ENCODE data around the gene ACAD11.

ACAD11 gene

DNA sequence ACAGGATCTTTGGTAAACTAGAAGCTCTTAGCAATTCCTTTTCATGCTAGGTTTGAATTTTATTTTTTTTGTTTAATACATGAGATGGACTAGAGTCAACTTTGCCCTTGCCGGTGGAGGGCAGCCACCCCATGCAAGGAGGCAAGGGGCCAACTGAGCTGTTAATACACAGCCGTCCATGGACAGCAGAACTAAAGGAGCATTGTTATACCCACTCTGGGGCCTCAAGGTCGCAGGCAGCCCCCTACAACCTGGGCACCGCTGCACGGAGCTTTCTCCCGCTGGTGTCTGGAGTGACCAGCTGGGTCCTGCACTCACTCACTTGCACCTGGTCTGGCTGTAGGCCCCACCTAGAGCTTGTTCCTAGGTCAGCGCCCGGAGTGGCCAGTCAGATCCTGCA is 110.4 kb downstream of the ACAD11 start:
- WGBS, 2 experiments = 93 to 96% methylated on average over 8 of the region's 8 CpGs
- Histone ChIP-seq H3K4me3 (ENCODE audit: insufficient read depth, low read depth, low read length) (no peak overlapping the region), H3K36me3 (ENCODE audit: control insufficient read depth, insufficient read depth, low read length) (no peaks in the 10 kb centered on the region), H3K4me1 (ENCODE audit: control insufficient read depth, insufficient read depth, low read length) (no peaks in the 10 kb centered on the region), H3K27me3 (ENCODE audit: control insufficient read depth, insufficient read depth, low read length, poor library complexity, severe bottlenecking) (no peaks in the 10 kb centered on the region), H3K27ac (ENCODE audit: insufficient read depth, low read depth, low read length, poor library complexity, severe bottlenecking) (no peak overlapping the region), H3K9me3 (ENCODE audit: control insufficient read depth, low read length) (no peaks in the 10 kb centered on the region)

DNA sequence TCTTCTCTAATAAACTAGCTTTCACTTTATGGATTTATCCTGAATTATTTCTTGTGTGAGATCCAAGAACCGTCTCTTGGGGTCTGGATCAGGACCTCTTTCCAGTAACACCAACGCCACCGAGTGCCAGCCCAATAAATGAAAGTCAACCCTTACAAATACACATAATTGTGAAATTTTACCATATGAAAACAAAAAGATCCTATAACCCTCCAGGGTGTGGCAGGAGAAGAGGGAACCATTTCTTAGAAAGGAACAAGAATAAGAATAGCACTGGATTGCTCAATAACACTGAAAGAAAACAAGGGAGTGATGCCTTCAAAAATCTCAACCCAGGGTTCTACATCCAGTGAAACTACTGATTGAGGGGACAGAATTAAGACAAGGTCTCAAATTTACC is 114.1 kb downstream of the ACAD11 start:
- WGBS, 2 experiments = 96 to 100% methylated on average over 3 of the region's 3 CpGs
- Histone ChIP-seq H3K4me3 (ENCODE audit: insufficient read depth, low read depth, low read length) (no peak overlapping the region), H3K9me3 (ENCODE audit: control insufficient read depth, low read length) (no peaks in the 10 kb centered on the region), H3K36me3 (ENCODE audit: control insufficient read depth, insufficient read depth, low read length) (no peaks in the 10 kb centered on the region), H3K27ac (ENCODE audit: insufficient read depth, low read depth, low read length, poor library complexity, severe bottlenecking) (no peak overlapping the region), H3K27me3 (ENCODE audit: control insufficient read depth, insufficient read depth, low read length, poor library complexity, severe bottlenecking) (no peaks in the 10 kb centered on the region), H3K4me1 (ENCODE audit: control insufficient read depth, insufficient read depth, low read length) (no peaks in the 10 kb centered on the region)

GRCh38 chr3:132544130-132544529 is 115.5 kb downstream of the ACAD11 start:
- Histone ChIP-seq H3K4me3 (ENCODE audit: insufficient read depth, low read depth, low read length) (no peak overlapping the region), H3K27me3 (ENCODE audit: control insufficient read depth, insufficient read depth, low read length, poor library complexity, severe bottlenecking) (no peaks in the 10 kb centered on the region), H3K4me1 (ENCODE audit: control insufficient read depth, insufficient read depth, low read length) (no peaks in the 10 kb centered on the region), H3K36me3 (ENCODE audit: control insufficient read depth, insufficient read depth, low read length) (no peaks in the 10 kb centered on the region), H3K9me3 (ENCODE audit: control insufficient read depth, low read length) (no peaks in the 10 kb centered on the region), H3K27ac (ENCODE audit: insufficient read depth, low read depth, low read length, poor library complexity, severe bottlenecking) (no peak overlapping the region)
- 93 to 96% methylated on average over 2 of the region's 2 CpGs for WGBS, 2 experiments

DNA sequence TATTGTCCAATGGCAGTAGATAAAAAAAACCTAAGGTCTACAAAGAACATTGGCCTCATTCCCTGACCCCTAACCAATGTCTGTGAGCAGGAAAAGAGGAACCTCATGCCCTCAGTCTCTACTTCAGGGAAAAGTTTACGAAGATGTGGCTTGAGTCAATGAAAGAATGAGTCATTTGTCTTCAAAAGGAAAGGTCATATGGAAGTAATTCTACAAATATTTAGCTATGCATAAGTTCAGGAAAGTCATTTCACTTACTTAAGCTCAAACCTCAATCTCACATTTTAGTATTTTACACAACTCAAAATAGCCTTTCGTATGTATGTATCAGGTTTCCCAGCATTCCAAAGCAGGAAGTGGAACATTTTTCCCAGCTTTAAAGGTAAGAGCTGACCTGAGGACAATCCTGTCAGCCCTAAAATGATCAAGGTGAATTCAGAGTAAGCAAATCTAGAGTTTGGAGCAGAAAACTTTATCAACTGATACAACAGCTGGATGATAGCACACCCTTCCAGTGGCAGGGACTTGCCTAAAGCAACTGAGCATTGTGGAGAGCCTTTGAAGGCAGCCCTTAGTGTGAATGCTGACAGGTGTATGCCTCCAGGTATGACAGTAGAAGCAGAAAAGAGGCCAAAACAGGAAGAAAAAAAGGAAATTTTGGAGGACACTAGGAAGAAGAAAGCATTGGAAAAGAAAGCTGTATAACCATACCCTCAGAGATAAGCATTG is 116.4 kb downstream of the ACAD11 start:
- H3K27ac ChIP-seq (ENCODE audit: insufficient read depth, low read depth, low read length, poor library complexity, severe bottlenecking) = no peak overlapping the region
- no peak overlapping the region for H3K4me3 ChIP-seq (ENCODE audit: insufficient read depth, low read depth, low read length)
- no peaks in the 10 kb centered on the region for H3K4me1 ChIP-seq (ENCODE audit: control insufficient read depth, insufficient read depth, low read length)
- H3K36me3 ChIP-seq (ENCODE audit: control insufficient read depth, insufficient read depth, low read length) = peaks cover 4% of the 10 kb centered on the region
- H3K9me3 ChIP-seq (ENCODE audit: control insufficient read depth, low read length) = no peaks in the 10 kb centered on the region
- 90 to 94% methylated on average over 2 of the region's 2 CpGs for WGBS, 2 experiments
- no peaks in the 10 kb centered on the region for H3K27me3 ChIP-seq (ENCODE audit: control insufficient read depth, insufficient read depth, low read length, poor library complexity, severe bottlenecking)

DNA sequence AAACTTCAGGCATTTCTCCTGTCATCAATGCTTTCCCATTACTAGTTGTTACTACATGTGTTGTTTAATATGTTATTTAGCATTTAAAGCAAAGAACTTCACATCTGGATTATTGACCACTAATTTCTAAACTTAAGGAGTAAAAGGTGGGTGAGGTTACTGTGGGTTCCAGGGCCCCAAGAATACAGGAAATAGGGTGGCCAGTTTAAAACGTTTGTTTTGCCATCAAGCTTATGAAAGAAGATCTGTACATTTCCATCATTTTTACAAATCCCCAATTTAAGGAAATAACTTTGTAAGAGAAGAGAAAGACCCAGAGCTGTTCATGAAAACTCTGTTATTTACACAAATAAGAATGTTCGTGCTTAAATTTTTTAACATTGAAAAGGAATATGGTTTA is 117.0 kb downstream of the ACAD11 start:
- Histone ChIP-seq H3K4me3 (ENCODE audit: insufficient read depth, low read depth, low read length) (no peak overlapping the region), H3K27me3 (ENCODE audit: control insufficient read depth, insufficient read depth, low read length, poor library complexity, severe bottlenecking) (no peaks in the 10 kb centered on the region), H3K4me1 (ENCODE audit: control insufficient read depth, insufficient read depth, low read length) (no peaks in the 10 kb centered on the region), H3K27ac (ENCODE audit: insufficient read depth, low read depth, low read length, poor library complexity, severe bottlenecking) (no peak overlapping the region), H3K9me3 (ENCODE audit: control insufficient read depth, low read length) (no peaks in the 10 kb centered on the region), H3K36me3 (ENCODE audit: control insufficient read depth, insufficient read depth, low read length) (peaks cover 4% of the 10 kb centered on the region)
- WGBS, 2 experiments = 83 to 100% methylated on average over 1 to 2 of the region's 2 CpGs

DNA sequence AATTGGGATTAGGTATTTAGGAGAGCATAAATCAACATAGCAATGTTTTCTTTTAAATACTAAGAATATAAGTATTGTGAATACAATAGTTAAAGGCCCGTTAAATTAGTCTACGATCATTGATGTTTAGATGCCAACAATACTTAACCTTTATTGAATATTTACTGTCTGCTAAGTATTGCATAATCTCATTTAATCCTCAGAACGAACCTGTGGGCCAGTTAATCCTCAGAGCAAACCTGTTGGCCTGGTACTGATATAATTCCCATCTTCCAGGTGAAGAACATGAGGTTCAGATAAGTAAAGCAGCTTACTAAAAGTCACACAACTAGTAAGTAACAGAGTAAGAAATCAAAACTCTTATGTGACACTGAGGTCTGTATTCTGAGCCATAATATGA is 119.9 kb downstream of the ACAD11 start:
- H3K36me3 ChIP-seq (ENCODE audit: control insufficient read depth, insufficient read depth, low read length) = peaks cover 4% of the 10 kb centered on the region
- no peak overlapping the region for H3K27ac ChIP-seq (ENCODE audit: insufficient read depth, low read depth, low read length, poor library complexity, severe bottlenecking)
- no peaks in the 10 kb centered on the region for H3K27me3 ChIP-seq (ENCODE audit: control insufficient read depth, insufficient read depth, low read length, poor library complexity, severe bottlenecking)
- no peaks in the 10 kb centered on the region for H3K4me1 ChIP-seq (ENCODE audit: control insufficient read depth, insufficient read depth, low read length)
- H3K9me3 ChIP-seq (ENCODE audit: control insufficient read depth, low read length) = no peaks in the 10 kb centered on the region
- WGBS, 2 experiments = 57 to 82% methylated on average over 1 to 3 of the region's 3 CpGs
- H3K4me3 ChIP-seq (ENCODE audit: insufficient read depth, low read depth, low read length) = no peak overlapping the region

DNA sequence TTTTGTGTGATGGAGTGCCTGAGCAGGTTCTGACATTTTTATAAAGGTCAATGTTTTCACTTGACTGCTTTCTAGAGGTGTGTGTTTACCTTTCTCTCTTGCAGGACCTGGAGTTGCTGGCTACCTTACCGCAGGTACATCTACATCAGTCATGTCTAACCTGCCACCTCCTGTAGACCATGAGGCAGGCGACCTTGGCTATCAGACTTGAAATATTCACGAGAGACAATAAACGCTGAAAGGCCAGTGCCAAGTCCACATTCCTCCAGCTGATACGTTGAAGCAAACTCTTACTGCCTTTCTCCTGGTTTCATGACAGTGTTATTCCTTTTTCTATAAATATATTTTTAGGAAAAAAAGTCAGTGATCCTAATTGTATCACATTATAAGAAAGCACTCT is 121.5 kb downstream of the ACAD11 start:
- no peak overlapping the region for H3K4me3 ChIP-seq (ENCODE audit: insufficient read depth, low read depth, low read length)
- H3K27me3 ChIP-seq (ENCODE audit: control insufficient read depth, insufficient read depth, low read length, poor library complexity, severe bottlenecking) = no peaks in the 10 kb centered on the region
- peaks cover 4% of the 10 kb centered on the region for H3K36me3 ChIP-seq (ENCODE audit: control insufficient read depth, insufficient read depth, low read length)
- no peak overlapping the region for H3K27ac ChIP-seq (ENCODE audit: insufficient read depth, low read depth, low read length, poor library complexity, severe bottlenecking)
- no peaks in the 10 kb centered on the region for H3K9me3 ChIP-seq (ENCODE audit: control insufficient read depth, low read length)
- 93 to 96% methylated on average over 5 of the region's 5 CpGs for WGBS, 2 experiments
- no peaks in the 10 kb centered on the region for H3K4me1 ChIP-seq (ENCODE audit: control insufficient read depth, insufficient read depth, low read length)

DNA sequence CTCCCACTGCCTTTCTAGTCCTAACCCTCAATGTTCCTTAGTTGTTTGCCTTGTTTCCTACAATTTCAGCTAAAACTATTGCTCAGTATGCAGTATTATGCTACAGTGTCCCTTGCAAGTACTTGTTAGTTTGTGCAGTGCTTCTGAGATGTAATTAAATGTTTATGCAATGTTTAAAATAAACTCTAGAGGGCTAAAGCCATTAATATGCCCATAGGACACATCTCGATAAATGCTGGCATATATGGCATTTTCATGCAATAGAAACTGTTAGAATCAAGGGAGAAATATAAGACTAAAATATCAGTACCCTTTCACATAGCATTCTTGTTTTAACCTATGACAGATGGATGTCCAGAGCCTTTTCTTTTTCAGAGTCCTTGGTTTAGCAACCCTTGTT is 122.3 kb downstream of the ACAD11 start:
- 83 to 100% methylated on average over 1 of the region's 1 CpG for WGBS, 2 experiments
- H3K27me3 ChIP-seq (ENCODE audit: control insufficient read depth, insufficient read depth, low read length, poor library complexity, severe bottlenecking) = no peaks in the 10 kb centered on the region
- H3K4me3 ChIP-seq (ENCODE audit: insufficient read depth, low read depth, low read length) = no peak overlapping the region
- peaks cover 4% of the 10 kb centered on the region for H3K36me3 ChIP-seq (ENCODE audit: control insufficient read depth, insufficient read depth, low read length)
- H3K4me1 ChIP-seq (ENCODE audit: control insufficient read depth, insufficient read depth, low read length) = no peaks in the 10 kb centered on the region
- H3K9me3 ChIP-seq (ENCODE audit: control insufficient read depth, low read length) = no peaks in the 10 kb centered on the region
- H3K27ac ChIP-seq (ENCODE audit: insufficient read depth, low read depth, low read length, poor library complexity, severe bottlenecking) = no peak overlapping the region

GRCh38 chr3:132536442-132537153 is 123.0 kb downstream of the ACAD11 start:
- WGBS, 2 experiments = 94 to 95% methylated on average over 3 of the region's 3 CpGs
- no peaks in the 10 kb centered on the region for H3K9me3 ChIP-seq (ENCODE audit: control insufficient read depth, low read length)
- peaks cover 4% of the 10 kb centered on the region for H3K36me3 ChIP-seq (ENCODE audit: control insufficient read depth, insufficient read depth, low read length)
- no peaks in the 10 kb centered on the region for H3K27me3 ChIP-seq (ENCODE audit: control insufficient read depth, insufficient read depth, low read length, poor library complexity, severe bottlenecking)
- H3K27ac ChIP-seq (ENCODE audit: insufficient read depth, low read depth, low read length, poor library complexity, severe bottlenecking) = no peak overlapping the region
- H3K4me3 ChIP-seq (ENCODE audit: insufficient read depth, low read depth, low read length) = no peak overlapping the region
- H3K4me1 ChIP-seq (ENCODE audit: control insufficient read depth, insufficient read depth, low read length) = no peaks in the 10 kb centered on the region

DNA sequence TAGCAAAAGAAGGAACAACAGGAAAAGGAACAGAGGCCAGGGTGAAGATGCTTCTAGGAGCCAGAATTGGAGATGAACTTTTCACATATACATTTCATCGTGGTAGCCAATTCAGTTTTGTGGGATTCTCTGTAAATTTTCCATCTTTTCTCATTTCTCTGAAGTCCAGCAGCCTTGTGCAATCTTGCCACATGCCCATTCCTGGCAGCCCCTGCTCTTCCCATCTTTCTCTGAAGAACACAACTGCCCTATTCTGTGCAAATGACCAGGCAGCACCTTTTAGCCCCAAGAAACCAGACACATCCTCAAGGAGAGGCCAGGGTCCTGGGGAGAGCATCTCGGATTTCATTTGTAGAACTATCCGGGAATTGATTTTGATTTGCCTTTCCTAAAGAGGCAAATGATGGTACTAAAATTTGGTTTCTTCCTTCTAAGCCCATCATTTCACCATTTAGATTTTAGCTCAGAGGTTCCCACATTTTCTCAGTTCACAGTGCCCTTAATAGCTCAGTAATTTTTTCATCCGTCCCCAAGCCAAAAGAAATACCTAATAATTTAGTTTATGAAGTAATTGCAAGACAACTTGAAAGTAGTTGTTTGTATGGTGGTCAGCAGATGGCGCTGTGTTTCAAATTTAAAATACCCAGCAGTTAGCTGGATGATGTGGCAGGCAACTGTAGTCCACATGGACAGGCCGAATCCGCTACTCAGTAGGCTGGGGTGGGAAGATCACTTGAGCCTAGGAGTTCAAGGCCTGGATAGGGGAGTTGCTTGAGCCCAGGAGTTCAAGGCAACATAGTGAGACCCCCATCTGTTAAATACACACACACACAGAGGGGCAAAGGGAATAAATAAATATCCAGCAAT is 123.8 kb downstream of the ACAD11 start:
- no peak overlapping the region for H3K27ac ChIP-seq (ENCODE audit: insufficient read depth, low read depth, low read length, poor library complexity, severe bottlenecking)
- peaks cover 8% of the 10 kb centered on the region for H3K36me3 ChIP-seq (ENCODE audit: control insufficient read depth, insufficient read depth, low read length)
- H3K4me1 ChIP-seq (ENCODE audit: control insufficient read depth, insufficient read depth, low read length) = no peaks in the 10 kb centered on the region
- 70 to 73% methylated on average over 6 of the region's 7 CpGs for WGBS, 2 experiments
- H3K9me3 ChIP-seq (ENCODE audit: control insufficient read depth, low read length) = no peaks in the 10 kb centered on the region
- H3K4me3 ChIP-seq (ENCODE audit: insufficient read depth, low read depth, low read length) = no peak overlapping the region
- no peaks in the 10 kb centered on the region for H3K27me3 ChIP-seq (ENCODE audit: control insufficient read depth, insufficient read depth, low read length, poor library complexity, severe bottlenecking)

Measured in ectodermal cell (in vitro differentiated cells).